Nephron progenitor cell (in vitro differentiated cells): ENCODE data around the gene LCNL1.

ENCODE experiments used
- DNase-seq: peaks from one replicate; pipeline ENCODE4 v3.0.0; 2021
- H3K27ac Mint-ChIP-seq: 2 replicates; pipeline ENCODE4 v1.8.0; 2021; ENCODE audit warnings: mild to moderate bottlenecking, moderate library complexity, mixed read lengths
- H3K27me3 Mint-ChIP-seq: 2 replicates; pipeline ENCODE4 v1.8.0; 2021; ENCODE audit warnings: mild to moderate bottlenecking, low read depth, mixed read lengths; ENCODE audit not compliant: poor library complexity
- H3K36me3 Mint-ChIP-seq: 2 replicates; pipeline ENCODE4 v1.8.0; 2021; ENCODE audit warnings: low read depth, mixed read lengths
- H3K4me1 Mint-ChIP-seq: 2 replicates; pipeline ENCODE4 v1.8.0; 2021; ENCODE audit warnings: mixed read lengths
- H3K4me3 Mint-ChIP-seq: 2 replicates; pipeline ENCODE4 v1.8.0; 2021; ENCODE audit warnings: mild to moderate bottlenecking, moderate library complexity, mixed read lengths
- H3K9me3 Mint-ChIP-seq: 2 replicates; pipeline ENCODE4 v1.8.0; 2021; ENCODE audit warnings: mild to moderate bottlenecking, moderate library complexity, mixed read lengths
- CTCF ChIP-seq: fragments of 200-600 bp; sonication (generic); IDR thresholded peaks from 2 replicates; pipeline ENCODE4 v1.5.0; 2021; ENCODE audit warnings: antibody characterized with exemption

Gene LCNL1

GRCh38 chr9:137034709-137035506 is 52.1 kb downstream of the LCNL1 start:
- Mint-ChIP-seq H3K27ac (no peak overlapping the region), H3K4me3 (no peak overlapping the region), H3K9me3 (no peaks in the 10 kb centered on the region), H3K4me1 (no peaks in the 10 kb centered on the region), H3K27me3 (peaks cover 8% of the 10 kb centered on the region), H3K36me3 (no peaks in the 10 kb centered on the region)
- DNase-seq = peak; percentile 89
- TF ChIP-seq CTCF = peak; percentile 90
